Right lobe of liver (tissue), 6 donors: Measurements from ENCODE around the gene ERICH3. TPM values are rescaled to one million over a fixed set of nuclear protein-coding genes. Genes with fewer than 3 reads are reported as not detected.

ENCODE experiments used
- ATAC-seq, 4 donors: fragments of 200-7000 bp; cut with Tn5 transposase; one replicate each; pipeline ENCODE4 v1.9.1; 2020; ENCODE audit warnings: mild to moderate bottlenecking in 4 of 4, moderate library complexity in 4 of 4
- DNase-seq, 3 donors: peaks; one replicate each; pipeline ENCODE4 v3.0.0-alpha.2; 2020
- H3K27ac ChIP-seq, 3 donors: fragments of 200-600 bp; one replicate each; pipeline ENCODE4 v1.8.0; 2022
- H3K27me3 ChIP-seq, 2 donors: fragments of 200-600 bp; one replicate each; pipeline ENCODE4 v1.8.0; 2022
- H3K36me3 ChIP-seq, 4 donors: fragments of 200-600 bp; sonication (generic) in 1 of 4; one replicate each; pipeline versions ENCODE4 v1.5.1 to v1.8.0; 2017 to 2022; ENCODE audit warnings: control low read depth in 1 of 4
- H3K4me1 ChIP-seq, 4 donors: fragments of 200-600 bp; sonication (generic) in 1 of 4; one replicate each; pipeline versions ENCODE4 v1.5.1 to v1.8.0; 2017 to 2022; ENCODE audit warnings: control low read depth in 1 of 4
- H3K4me3 ChIP-seq, 3 donors: fragments of 200-600 bp; one replicate each; pipeline ENCODE4 v1.8.0; 2022
- H3K9me3 ChIP-seq, 4 donors: fragments of 200-600 bp; sonication (generic) in 1 of 4; one replicate each; pipeline versions ENCODE4 v1.5.1 to v1.8.0; 2017 to 2022; ENCODE audit warnings: control low read depth in 1 of 4
- POLR2A ChIP-seq: fragments of 450-650 bp; IDR thresholded peaks from one replicate; pipeline ENCODE4 v1.6.1; 2017; ENCODE audit warnings: antibody characterized with exemption, mild to moderate bottlenecking
- WGBS: methylation state at CpG from one replicate; pipeline ENCODE4 v1.1.6; 2018; ENCODE audit warnings: low coverage, low lambda C conversion rate; ENCODE audit not compliant: insufficient coverage; ENCODE audit errors: missing lambda C conversion rate; 5-methylcytosine and 5-hydroxymethylcytosine counted together
- intact Hi-C, 2 donors: fragments of 100-400 bp; cut with DNase I; formaldehyde crosslinking; loops; one replicate each; pipeline versions ENCODE4 v1.11.2 to v1.14.1; 2022
- total RNA-seq, 6 experiments: library from RNA; depleted of rRNA in 2 of 6; stranded (reverse); fragments of >200 nt in 2 of 6; fragmentation: NEBNext Ultra II Directional in 3 of 6; extraction: Animal tissue kit (Norgen Biotek cat#: 25700) in 3 of 6; gene quantifications; one replicate each; pipeline versions ENCODE4 v1.1.0 to v1.2.4, GENCODE V29; 2016 to 2023
- TF ChIP-seq, protein P1 (sequence below), 4 donors: fragments of 200-600 bp in 3 of 4; fragments of 450-650 bp in 1 of 4; IDR thresholded peaks; one replicate each; pipeline versions ENCODE4 v1.5.1 to v1.8.0; 2016 to 2022; ENCODE audit warnings: antibody characterized with exemption in 4 of 4, mild to moderate bottlenecking in 2 of 4
- donor health status: DM: no; HTN: yes; CAD: no.
- donor health status: DM: no; HTN: no; CAD: no.
- donor health status: DM: no; HTN: no; CAD: no.
- donor health status: DM: no; HTN: yes; CAD: no.
- donor health status: DM: no; HTN: yes; CAD: no.

The ERICH3 gene
- total RNA-seq, 6 experiments from 2014 or later: 0.06 to 0.51 (median 0.14) TPM; not detected in 2

DNA sequence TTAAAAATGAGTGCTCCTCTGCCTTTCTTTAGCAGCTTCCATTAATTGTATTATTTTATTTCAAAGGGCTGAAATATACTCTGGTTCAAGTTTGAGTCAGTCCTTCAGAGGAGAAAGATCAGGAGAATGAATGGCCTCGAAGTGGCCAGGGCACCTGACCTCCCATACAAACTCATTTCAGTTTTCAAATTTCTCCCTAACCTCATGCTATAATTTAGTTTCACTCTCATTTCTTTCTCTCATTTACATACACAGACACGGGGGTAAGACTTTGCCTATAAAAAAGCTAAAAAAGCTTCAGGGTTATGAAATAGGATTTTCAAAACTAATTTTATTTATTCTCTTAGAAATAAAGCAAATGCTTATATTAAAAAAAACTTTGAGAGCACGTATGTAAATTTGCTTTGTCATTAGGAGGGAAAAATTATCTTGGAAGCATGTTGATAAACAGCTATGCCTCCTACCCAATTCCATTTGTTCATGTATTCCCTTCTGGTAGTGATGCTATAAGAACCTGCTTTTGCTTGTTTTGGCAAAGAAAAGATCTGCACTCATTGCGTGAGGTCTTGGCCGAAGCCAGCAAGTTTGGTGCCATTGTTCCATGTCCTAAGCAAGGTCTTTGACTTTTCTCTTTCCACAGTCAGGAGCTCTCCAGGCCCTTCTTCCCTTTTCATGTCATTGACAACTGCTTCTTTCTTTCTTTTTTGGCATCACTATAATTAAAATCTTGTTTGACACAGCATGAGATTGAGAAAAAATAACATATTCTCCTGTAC, 80.8 kb downstream of the ERICH3 start:
- peaks cover 0 to 18% (median 8%) of the 10 kb centered on the region in 4 donors for H3K4me1 ChIP-seq
- WGBS: 33% methylated on average over 5 of the region's 5 CpGs
- H3K9me3 ChIP-seq: no peaks in the 10 kb centered on the region
- H3K4me3 ChIP-seq: no peak overlapping the region
- intact Hi-C loops: no loop called here
- H3K36me3 ChIP-seq: no peaks in the 10 kb centered on the region
- peak in 2 of 4 donors; percentile 21 to 65 for ATAC-seq
- H3K27me3 ChIP-seq: no peaks in the 10 kb centered on the region
- peak overlapping the region in 2 of 3 donors; percentile 86 to 88 for H3K27ac ChIP-seq
- TF ChIP-seq, protein P1, sequence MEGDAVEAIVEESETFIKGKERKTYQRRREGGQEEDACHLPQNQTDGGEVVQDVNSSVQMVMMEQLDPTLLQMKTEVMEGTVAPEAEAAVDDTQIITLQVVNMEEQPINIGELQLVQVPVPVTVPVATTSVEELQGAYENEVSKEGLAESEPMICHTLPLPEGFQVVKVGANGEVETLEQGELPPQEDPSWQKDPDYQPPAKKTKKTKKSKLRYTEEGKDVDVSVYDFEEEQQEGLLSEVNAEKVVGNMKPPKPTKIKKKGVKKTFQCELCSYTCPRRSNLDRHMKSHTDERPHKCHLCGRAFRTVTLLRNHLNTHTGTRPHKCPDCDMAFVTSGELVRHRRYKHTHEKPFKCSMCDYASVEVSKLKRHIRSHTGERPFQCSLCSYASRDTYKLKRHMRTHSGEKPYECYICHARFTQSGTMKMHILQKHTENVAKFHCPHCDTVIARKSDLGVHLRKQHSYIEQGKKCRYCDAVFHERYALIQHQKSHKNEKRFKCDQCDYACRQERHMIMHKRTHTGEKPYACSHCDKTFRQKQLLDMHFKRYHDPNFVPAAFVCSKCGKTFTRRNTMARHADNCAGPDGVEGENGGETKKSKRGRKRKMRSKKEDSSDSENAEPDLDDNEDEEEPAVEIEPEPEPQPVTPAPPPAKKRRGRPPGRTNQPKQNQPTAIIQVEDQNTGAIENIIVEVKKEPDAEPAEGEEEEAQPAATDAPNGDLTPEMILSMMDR (IDR thresholded peaks at IDR 0.05): no peak
- TF ChIP-seq POLR2A: no peak
- DNase-seq: peak in 1 of 3 donors; percentile 77

DNA sequence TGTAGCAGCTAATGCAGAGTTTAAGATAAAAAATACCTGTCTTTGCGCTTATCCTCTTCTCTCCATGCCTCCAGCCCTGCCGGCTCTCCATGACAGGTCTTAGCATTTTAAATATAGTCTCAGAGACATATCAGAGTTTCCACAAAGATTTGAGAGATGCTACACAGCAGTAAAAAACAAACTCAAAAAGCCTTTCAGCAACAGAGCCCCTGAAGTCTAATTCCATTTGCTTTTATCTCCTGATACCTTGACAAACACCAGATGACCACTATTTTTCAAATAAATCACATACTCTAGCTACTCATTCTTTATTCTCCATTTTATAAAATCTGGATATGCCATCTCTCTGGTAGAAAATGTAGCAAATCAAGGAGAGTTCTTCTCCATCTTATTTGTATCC, 81.6 kb downstream of the ERICH3 start:
- no peaks in the 10 kb centered on the region for H3K27me3 ChIP-seq
- 100% methylated on average over 2 of the region's 2 CpGs for WGBS
- intact Hi-C loops: no loop called here
- H3K27ac ChIP-seq: no peak overlapping the region
- H3K4me1 ChIP-seq: peaks cover 0 to 23% (median 10%) of the 10 kb centered on the region in 4 donors
- no peak for ATAC-seq
- TF ChIP-seq, protein P1 (IDR thresholded peaks at IDR 0.05): no peak
- no peak for TF ChIP-seq POLR2A
- H3K9me3 ChIP-seq: no peaks in the 10 kb centered on the region
- H3K36me3 ChIP-seq: no peaks in the 10 kb centered on the region
- H3K4me3 ChIP-seq: no peak overlapping the region
- no peak for DNase-seq

DNA sequence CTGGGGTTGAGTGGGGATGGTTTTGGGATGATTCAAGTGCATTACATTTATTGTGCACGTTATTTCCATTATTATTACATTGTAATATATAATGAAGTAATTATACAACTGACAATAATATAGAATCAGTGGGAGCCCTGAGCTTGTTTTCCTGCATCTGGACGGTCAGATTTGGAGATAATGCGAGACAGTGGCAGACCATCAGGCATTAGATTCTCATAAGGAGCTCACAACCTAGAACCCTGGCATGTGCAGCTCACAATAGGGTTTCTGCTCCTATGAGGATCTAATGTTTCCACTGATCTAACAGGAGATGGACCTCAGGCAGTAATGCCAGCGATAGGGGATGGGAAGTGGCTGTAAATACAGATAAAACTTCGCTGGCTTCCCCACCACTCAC, 83.3 kb downstream of the ERICH3 start:
- no peak overlapping the region for H3K4me3 ChIP-seq
- ATAC-seq: no peak
- no peaks in the 10 kb centered on the region for H3K27me3 ChIP-seq
- peaks cover 0 to 23% (median 10%) of the 10 kb centered on the region in 4 donors for H3K4me1 ChIP-seq
- 83% methylated on average over 5 of the region's 5 CpGs for WGBS
- no peak for DNase-seq
- no peaks in the 10 kb centered on the region for H3K9me3 ChIP-seq
- H3K27ac ChIP-seq: no peak overlapping the region
- H3K36me3 ChIP-seq: no peaks in the 10 kb centered on the region
- TF ChIP-seq, protein P1 (IDR thresholded peaks at IDR 0.05): no peak
- no peak for TF ChIP-seq POLR2A
- intact Hi-C loops: no loop called here

DNA sequence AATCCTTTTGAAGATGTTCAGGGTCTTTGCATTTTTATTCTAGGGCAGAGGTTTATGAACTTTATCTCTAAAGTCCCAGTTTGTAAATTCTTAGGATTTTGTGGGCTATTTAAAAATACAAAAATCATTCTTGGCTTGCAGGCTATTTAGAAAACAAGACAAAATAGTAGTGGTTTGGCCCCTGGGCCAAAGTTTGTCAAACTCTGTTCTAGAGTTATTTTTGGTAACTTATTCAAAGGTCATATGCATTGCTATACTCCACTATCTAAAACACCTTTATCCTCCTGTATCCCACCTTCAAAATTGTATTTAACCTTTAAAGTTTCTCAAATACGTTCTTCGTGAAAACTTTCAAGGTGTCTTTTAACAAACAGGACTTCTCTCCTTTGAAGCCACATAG, 85.7 kb downstream of the ERICH3 start:
- Histone ChIP-seq H3K27me3 (no peaks in the 10 kb centered on the region), H3K27ac (peak overlapping the region in 1 of 3 donors; percentile 30), H3K4me3 (no peak overlapping the region), H3K9me3 (no peaks in the 10 kb centered on the region), H3K4me1 (peaks cover 0 to 14% (median 6%) of the 10 kb centered on the region in 4 donors), H3K36me3 (no peaks in the 10 kb centered on the region)
- intact Hi-C loops: no loop called here
- ATAC-seq (peak; percentile 62 to 79 (median 76)), DNase-seq (peak in 1 of 3 donors; percentile 49)
- TF ChIP-seq, protein P1 (IDR thresholded peaks at IDR 0.05): no peak
- TF ChIP-seq POLR2A: no peak
- WGBS: 80% methylated on average over 2 of the region's 2 CpGs
